ENCODE measurements around the gene EIF5A. TPM values are rescaled to one million over a fixed set of nuclear protein-coding genes. Genes with fewer than 3 reads are reported as not detected.
A peak's percentile ranks its signal among the peaks of the same experiment; 100 is the strongest.
"Not testable (repeated sequence)": the region's sequence is repeated elsewhere in the genome, so short reads cannot be mapped to it uniquely, and the experiment has no call there.

EIF5A gene
- total RNA-seq, 2 experiments from 2014 or later = 575 to 853 TPM

DNA sequence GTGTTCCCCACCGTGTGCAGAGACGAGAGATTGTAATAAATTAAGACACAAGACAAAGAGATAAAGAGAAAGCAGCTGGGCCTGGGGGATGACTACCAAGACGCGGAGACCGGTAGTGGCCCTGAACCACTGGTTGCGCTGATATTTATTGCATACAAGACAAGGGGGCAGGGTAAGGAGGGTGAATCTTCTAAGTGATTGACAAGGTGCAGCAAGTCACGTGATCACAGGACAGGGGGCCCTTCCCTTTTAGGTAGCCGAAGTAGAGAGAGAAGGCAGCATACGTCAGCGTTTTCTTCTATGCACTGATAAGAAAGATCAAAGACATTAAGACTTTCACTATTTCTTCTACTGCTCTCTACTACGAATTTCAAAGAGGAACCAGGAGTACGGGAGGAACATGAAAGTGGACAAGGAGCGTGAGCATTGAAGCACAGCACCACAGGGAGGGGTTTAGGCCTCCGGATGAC is 25.2 kb downstream of the EIF5A start:
- not testable (repeated sequence) for ATAC-seq; H3K36me3 Mint-ChIP-seq; H3K27me3 Mint-ChIP-seq; H3K9me3 Mint-ChIP-seq (ENCODE audit: low read depth)
- DNase-seq = peak; percentile 73
- CTCF ChIA-PET = interaction anchor here (0.6 kb wide), 1 partner anchor 104 kb away, joined by 3 read pairs; no protein-coding TSS in a partner anchor
- Mint-ChIP-seq H3K4me3 (peak overlapping the region; percentile 54), H3K27ac (peak overlapping the region; percentile 77), H3K4me1 (peaks cover 47% of the 10 kb centered on the region)

DNA sequence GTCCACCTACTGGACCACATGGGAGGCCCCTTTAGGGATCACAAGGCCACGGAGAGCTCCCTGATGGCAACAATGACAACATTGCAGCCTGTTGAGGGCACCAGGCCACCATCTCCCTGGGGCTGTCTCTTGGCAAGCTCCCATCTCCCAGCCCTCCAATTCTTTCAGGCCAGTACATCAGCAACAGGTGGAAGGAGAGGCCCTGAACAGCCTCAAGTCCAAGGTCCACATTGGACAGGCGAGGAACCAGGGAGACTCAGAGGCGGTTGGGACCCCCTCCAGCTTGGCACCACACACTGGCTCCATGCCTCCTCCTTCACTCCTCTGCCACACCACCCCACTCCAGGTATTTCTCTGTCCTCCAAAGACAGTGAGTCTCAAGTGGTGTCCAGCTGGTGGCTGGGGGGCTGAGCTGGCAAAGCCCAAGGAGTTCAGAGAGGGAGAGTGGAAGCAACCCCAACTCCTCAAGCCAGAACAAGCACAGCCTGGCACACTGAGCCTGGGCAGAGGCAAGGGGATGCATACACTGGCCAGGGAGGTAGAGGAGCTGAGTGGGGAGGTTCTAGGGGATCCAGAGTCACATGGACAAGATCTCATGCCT is 27.6 kb downstream of the EIF5A start:
- Mint-ChIP-seq H3K4me1 (peaks cover 46% of the 10 kb centered on the region), H3K27me3 (no peaks in the 10 kb centered on the region), H3K9me3 (ENCODE audit: low read depth) (no peaks in the 10 kb centered on the region), H3K4me3 (peak overlapping the region; percentile 93), H3K27ac (peak overlapping the region; percentile 96), H3K36me3 (peaks cover 19% of the 10 kb centered on the region)
- CTCF ChIA-PET = interaction anchor here (1.5 to 6.4 kb wide), 8 partner anchors 10 to 101 kb away, joined by 4 to 61 read pairs (median 14); partner anchors contain the start of genes GPS2, KCTD11, TMEM102 and TMEM95
- ATAC-seq (no peak), DNase-seq (no peak)

GRCh38 chr17:7335765-7336164 is 28.3 kb downstream of the EIF5A start:
- H3K36me3 Mint-ChIP-seq = peaks cover 23% of the 10 kb centered on the region
- H3K27ac Mint-ChIP-seq = peak overlapping the region; percentile 96
- not testable (repeated sequence) for DNase-seq; ATAC-seq; H3K9me3 Mint-ChIP-seq (ENCODE audit: low read depth); H3K27me3 Mint-ChIP-seq
- CTCF ChIA-PET = interaction anchor here (0.6 to 6.4 kb wide), 19 partner anchors 10 to 804 kb away, joined by 3 to 61 read pairs (median 5); partner anchors contain the start of genes CHRNB1, GPS2, KCTD11 and SLC2A4
- H3K4me1 Mint-ChIP-seq = peaks cover 48% of the 10 kb centered on the region
- H3K4me3 Mint-ChIP-seq = peak overlapping the region; percentile 93

- H3K27ac Mint-ChIP-seq = peak within 1 kb of the TSS; percentile 96
- DNase-seq (peak; percentile 96), ATAC-seq (peak; percentile 95)
- peak within 1 kb of the TSS; percentile 93 for H3K4me3 Mint-ChIP-seq
- no peaks in the 10 kb centered on the region for H3K9me3 Mint-ChIP-seq (ENCODE audit: low read depth)
- H3K36me3 Mint-ChIP-seq = peaks cover 27% of the 10 kb centered on the region
- peaks cover 48% of the 10 kb centered on the region for H3K4me1 Mint-ChIP-seq
- H3K27me3 Mint-ChIP-seq = no peaks in the 10 kb centered on the region
- CTCF ChIA-PET = interaction anchor here (0.6 to 6.4 kb wide), 26 partner anchors 8 to 803 kb away, joined by 3 to 61 read pairs (median 4); partner anchors contain the start of genes CHRNB1, FXR2, GPS2 and KCTD11
Measured at GRCh38 chr17:7336240-7337175, 29.1 kb downstream of the EIF5A start, which contains the start of gene ACAP1. ACAP1 (plus strand) TSS chr17:7336529; CDS start chr17:7336735, 206 bp downstream.

- Mint-ChIP-seq H3K4me1 (peaks cover 45% of the 10 kb centered on the region), H3K36me3 (peaks cover 34% of the 10 kb centered on the region), H3K4me3 (peak overlapping the region; percentile 93), H3K27ac (peak overlapping the region; percentile 96)
- CTCF ChIA-PET = interaction anchor here (1.0 to 6.4 kb wide), 16 partner anchors 9 to 350 kb away, joined by 3 to 61 read pairs (median 6); partner anchors contain the start of genes GPS2, KCTD11, NEURL4 and SLC2A4
- DNase-seq; H3K9me3 Mint-ChIP-seq (ENCODE audit: low read depth); ATAC-seq; H3K27me3 Mint-ChIP-seq: not testable (repeated sequence)
Measured at GRCh38 chr17:7337600-7337999, 30.2 kb downstream of the EIF5A start.

DNA sequence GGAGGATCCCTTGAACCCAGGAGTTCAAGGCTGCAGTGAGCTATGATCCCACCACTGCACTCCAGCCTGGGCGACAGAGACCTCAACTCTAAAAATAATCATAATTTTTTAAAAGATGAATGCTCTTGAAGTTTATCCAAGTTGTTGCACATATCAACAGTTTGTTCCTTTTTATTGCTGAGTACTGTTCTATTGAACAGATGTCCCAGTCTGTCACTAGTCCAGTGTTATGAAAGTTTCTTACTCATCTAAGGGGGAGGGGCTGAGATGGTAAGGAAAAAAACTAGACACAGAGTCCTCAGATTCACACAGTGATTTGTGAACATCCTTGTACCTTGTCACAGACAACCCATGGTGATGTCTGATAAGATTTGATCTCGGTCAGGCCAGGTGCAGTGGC is 32.8 kb downstream of the EIF5A start:
- peaks cover 39% of the 10 kb centered on the region for H3K4me1 Mint-ChIP-seq
- no peak for DNase-seq
- ATAC-seq = no peak
- H3K4me3 Mint-ChIP-seq = no peak overlapping the region
- H3K36me3 Mint-ChIP-seq = peaks cover 40% of the 10 kb centered on the region
- H3K9me3 Mint-ChIP-seq (ENCODE audit: low read depth) = no peaks in the 10 kb centered on the region
- H3K27me3 Mint-ChIP-seq = no peaks in the 10 kb centered on the region
- CTCF ChIA-PET = interaction anchor here (0.9 to 2.8 kb wide), 2 partner anchors 11 to 18 kb away, joined by 3 to 6 read pairs; partner anchors contain the start of gene NEURL4
- H3K27ac Mint-ChIP-seq = no peak overlapping the region

- Mint-ChIP-seq H3K4me3 (no peak overlapping the region), H3K4me1 (peaks cover 30% of the 10 kb centered on the region), H3K9me3 (ENCODE audit: low read depth) (no peaks in the 10 kb centered on the region), H3K27ac (peak overlapping the region; percentile 9), H3K36me3 (peaks cover 47% of the 10 kb centered on the region), H3K27me3 (no peaks in the 10 kb centered on the region)
- ATAC-seq = no peak
- no peak for DNase-seq
- CTCF ChIA-PET = interaction anchor here (0.9 to 1.5 kb wide), 3 partner anchors 20 to 28 kb away, joined by 3 read pairs; no protein-coding TSS in a partner anchor
Measured at GRCh38 chr17:7341842-7342241, 34.4 kb downstream of the EIF5A start.

DNA sequence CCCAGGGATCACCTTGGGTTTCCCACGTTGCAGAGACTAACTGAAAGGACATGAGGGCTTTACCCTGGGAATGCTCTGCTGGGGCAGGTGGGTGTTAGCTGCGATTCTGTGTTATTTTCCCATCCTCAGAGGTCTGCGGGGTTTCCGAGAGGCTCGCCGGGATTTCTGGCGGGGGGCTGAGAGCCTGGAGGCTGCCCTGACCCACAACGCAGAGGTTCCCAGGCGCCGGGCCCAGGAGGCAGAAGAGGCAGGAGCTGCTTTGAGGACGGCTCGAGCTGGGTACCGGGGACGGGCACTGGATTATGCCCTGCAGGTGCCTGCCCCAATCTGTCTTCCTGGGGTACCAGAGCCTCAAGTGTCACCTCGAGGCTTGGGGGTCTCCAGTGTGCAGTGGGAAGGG is 35.8 kb downstream of the EIF5A start:
- Mint-ChIP-seq H3K9me3 (ENCODE audit: low read depth) (no peaks in the 10 kb centered on the region), H3K4me3 (no peak overlapping the region), H3K4me1 (peaks cover 22% of the 10 kb centered on the region), H3K27ac (no peak overlapping the region), H3K36me3 (peaks cover 43% of the 10 kb centered on the region), H3K27me3 (no peaks in the 10 kb centered on the region)
- no peak for DNase-seq
- ATAC-seq = no peak
- CTCF ChIA-PET = no interaction called here

- Mint-ChIP-seq H3K4me1 (peaks cover 28% of the 10 kb centered on the region), H3K4me3 (no peak overlapping the region), H3K27ac (no peak overlapping the region), H3K9me3 (ENCODE audit: low read depth) (no peaks in the 10 kb centered on the region), H3K27me3 (no peaks in the 10 kb centered on the region), H3K36me3 (peaks cover 44% of the 10 kb centered on the region)
- CTCF ChIA-PET = interaction anchor here (0.7 to 4.8 kb wide), 8 partner anchors 8 to 51 kb away, joined by 4 to 61 read pairs (median 10); partner anchors contain the start of genes ACAP1, NEURL4 and TMEM95
- DNase-seq (no peak), ATAC-seq (no peak)
Measured at GRCh38 chr17:7346761-7347614, 39.6 kb downstream of the EIF5A start.

GRCh38 chr17:7347630-7348477 is 40.4 kb downstream of the EIF5A start:
- Mint-ChIP-seq H3K27ac (no peak overlapping the region), H3K27me3 (no peaks in the 10 kb centered on the region), H3K4me3 (no peak overlapping the region), H3K4me1 (peaks cover 33% of the 10 kb centered on the region), H3K36me3 (peaks cover 44% of the 10 kb centered on the region), H3K9me3 (ENCODE audit: low read depth) (no peaks in the 10 kb centered on the region)
- DNase-seq (no peak), ATAC-seq (no peak)
- CTCF ChIA-PET = interaction anchor here (1.1 to 4.8 kb wide), 4 partner anchors 11 to 93 kb away, joined by 5 to 61 read pairs (median 14); partner anchors contain the start of genes ACAP1 and NEURL4

GRCh38 chr17:7348478-7349242 is 41.2 kb downstream of the EIF5A start:
- peaks cover 42% of the 10 kb centered on the region for H3K36me3 Mint-ChIP-seq
- H3K9me3 Mint-ChIP-seq (ENCODE audit: low read depth) = no peaks in the 10 kb centered on the region
- H3K27me3 Mint-ChIP-seq = no peaks in the 10 kb centered on the region
- H3K27ac Mint-ChIP-seq = peak overlapping the region; percentile 1
- ATAC-seq (no peak), DNase-seq (no peak)
- H3K4me1 Mint-ChIP-seq = peaks cover 34% of the 10 kb centered on the region
- no peak overlapping the region for H3K4me3 Mint-ChIP-seq
- CTCF ChIA-PET = interaction anchor here (0.7 to 4.8 kb wide), 5 partner anchors 12 to 92 kb away, joined by 3 to 61 read pairs (median 10); partner anchors contain the start of genes ACAP1 and NEURL4
